GM12865 (cell line): Measurements from ENCODE around the gene MAS1.
A peak's percentile ranks its signal among the peaks of the same experiment; 100 is the strongest.
"Not testable (repeated sequence)": the region's sequence is repeated elsewhere in the genome, so short reads cannot be mapped to it uniquely, and the experiment has no call there.

Experiments used
- DNase-seq: peaks from one replicate; pipeline ENCODE4 v3.0.0; 2010; ENCODE audit warnings: low read depth
- H3K4me3 ChIP-seq: 2 replicates; pipeline ENCODE4 v1.5.1; 2011; ENCODE audit warnings: mild to moderate bottlenecking, low read depth, low read length, control low read depth
- TF ChIP-seq, protein P1 (sequence below): IDR thresholded peaks from 2 replicates; pipeline ENCODE4 v1.5.1; 2011; ENCODE audit warnings: low read length, control low read depth, low read depth, inconsistent platforms; ENCODE audit not compliant: insufficient read depth; ENCODE audit errors: missing control alignments

Gene MAS1

DNA sequence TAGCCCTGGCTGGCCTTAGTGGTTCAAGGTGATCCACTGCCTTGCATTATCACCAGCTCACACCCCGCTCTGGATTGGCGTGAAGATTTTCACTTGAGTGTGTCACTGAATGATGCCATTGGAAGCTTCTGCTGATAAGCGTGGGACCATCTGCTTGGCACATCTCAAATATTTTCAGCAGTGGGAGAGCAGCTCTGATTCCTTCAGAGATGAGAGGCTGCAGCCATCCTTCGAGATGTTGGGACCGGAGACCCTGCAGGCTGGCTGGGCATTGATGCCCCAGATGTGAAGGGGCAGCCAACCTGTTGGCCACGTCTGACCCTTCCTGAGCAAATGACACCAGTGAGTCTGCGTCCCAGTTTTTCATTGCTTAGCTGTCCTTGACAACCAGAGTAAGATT, at the start of gene MAS1:
Gene MAS1, plus strand, starts transcription at position 197 of the 400 bp plus-strand sequence. CDS start 15,968 bp downstream, outside the sequence.
- TF ChIP-seq, protein P1, sequence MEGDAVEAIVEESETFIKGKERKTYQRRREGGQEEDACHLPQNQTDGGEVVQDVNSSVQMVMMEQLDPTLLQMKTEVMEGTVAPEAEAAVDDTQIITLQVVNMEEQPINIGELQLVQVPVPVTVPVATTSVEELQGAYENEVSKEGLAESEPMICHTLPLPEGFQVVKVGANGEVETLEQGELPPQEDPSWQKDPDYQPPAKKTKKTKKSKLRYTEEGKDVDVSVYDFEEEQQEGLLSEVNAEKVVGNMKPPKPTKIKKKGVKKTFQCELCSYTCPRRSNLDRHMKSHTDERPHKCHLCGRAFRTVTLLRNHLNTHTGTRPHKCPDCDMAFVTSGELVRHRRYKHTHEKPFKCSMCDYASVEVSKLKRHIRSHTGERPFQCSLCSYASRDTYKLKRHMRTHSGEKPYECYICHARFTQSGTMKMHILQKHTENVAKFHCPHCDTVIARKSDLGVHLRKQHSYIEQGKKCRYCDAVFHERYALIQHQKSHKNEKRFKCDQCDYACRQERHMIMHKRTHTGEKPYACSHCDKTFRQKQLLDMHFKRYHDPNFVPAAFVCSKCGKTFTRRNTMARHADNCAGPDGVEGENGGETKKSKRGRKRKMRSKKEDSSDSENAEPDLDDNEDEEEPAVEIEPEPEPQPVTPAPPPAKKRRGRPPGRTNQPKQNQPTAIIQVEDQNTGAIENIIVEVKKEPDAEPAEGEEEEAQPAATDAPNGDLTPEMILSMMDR: no peak
- DNase-seq: no peak
- H3K4me3 ChIP-seq: no peak within 1 kb of the TSS

DNA sequence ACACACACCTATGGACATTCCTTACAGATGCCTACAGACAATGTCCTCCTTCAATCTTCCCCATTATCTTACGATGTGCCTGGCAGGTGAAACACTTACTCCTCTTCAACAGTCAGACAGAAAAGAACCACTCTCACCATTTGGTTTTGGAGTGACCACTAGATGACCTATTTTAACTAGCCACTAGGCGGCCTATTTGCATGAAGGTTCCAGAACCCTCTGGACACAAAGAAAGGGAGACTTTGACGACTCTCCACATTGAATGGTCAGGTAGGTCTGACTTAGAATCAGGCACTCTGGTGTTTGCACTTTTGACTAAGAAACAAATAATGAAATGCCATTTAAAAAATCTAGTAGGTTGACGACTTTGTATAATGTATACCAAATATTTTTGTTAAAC, 48.8 kb upstream of the MAS1 start:
- H3K4me3 ChIP-seq: no peak overlapping the region
- DNase-seq: peak; percentile 26
- TF ChIP-seq, protein P1: no peak

DNA sequence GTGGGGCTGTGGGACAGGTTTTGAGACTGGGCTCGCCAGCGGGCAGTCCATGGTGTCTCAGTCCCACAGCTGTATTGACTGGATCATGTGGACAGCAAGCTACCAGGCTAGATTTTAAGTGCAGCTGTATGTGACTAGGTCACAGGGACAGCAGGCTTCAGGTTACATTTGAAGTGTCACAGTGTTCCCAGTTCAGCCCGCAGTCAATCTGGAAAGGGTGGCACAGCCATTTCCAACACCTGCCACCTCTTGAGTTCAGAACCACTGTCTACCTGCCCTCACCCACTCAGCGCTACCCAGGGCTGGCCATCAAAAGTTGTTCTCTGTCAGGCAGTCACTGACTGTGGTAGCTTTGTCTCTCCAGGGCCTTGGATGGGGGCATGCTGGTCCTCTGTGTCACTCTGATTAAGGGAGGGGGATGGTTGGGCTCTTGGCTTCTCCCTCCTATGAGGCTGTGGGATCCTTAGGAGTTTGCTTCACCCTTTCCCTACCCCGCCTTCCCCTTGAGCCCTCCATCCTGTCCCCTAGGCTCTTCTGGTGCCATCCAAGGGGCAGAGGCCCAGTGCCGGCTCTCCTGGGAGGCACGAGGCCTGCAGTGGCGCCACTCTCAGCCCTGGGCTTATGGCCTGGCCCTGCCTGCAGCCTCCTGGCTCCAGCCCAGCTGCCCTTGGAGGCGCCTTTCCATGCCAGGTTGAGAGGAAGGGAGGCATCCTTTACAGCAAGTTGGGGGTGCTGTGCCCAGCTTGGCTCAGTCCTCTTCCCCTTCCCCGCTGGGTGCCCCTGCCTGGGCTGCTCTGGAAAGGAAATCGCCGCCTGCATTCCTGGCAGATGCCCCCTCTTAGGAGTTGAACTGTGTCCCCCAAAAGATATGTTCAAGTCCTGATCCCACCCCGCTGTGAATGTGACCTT, 45.8 kb upstream of the MAS1 start:
- TF ChIP-seq, protein P1: no peak
- DNase-seq: no peak

DNA sequence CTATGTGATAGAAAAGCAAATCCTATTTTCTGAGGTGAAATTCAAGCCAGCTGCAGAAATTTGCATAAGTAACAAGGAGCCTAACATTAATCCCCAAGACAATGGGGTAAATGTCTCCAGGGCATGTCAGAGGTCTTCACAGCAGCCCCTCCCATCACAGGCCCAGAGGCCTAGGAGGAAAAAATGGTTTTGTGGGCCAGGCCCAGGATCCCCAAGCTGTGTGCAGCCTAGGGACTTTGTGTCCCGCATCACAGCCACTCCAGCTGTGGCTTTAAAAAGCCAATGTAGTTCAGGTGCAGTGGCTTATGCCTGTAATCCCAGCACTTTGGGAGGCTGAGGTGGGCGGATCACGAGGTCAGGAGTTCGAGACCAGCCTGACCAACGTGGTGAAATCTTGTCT, 42.2 kb upstream of the MAS1 start:
- DNase-seq, H3K4me3 ChIP-seq: not testable (repeated sequence)

More for the DNA sequence above, 45.8 kb upstream of the MAS1 start:
- no peak overlapping the region for H3K4me3 ChIP-seq

DNA sequence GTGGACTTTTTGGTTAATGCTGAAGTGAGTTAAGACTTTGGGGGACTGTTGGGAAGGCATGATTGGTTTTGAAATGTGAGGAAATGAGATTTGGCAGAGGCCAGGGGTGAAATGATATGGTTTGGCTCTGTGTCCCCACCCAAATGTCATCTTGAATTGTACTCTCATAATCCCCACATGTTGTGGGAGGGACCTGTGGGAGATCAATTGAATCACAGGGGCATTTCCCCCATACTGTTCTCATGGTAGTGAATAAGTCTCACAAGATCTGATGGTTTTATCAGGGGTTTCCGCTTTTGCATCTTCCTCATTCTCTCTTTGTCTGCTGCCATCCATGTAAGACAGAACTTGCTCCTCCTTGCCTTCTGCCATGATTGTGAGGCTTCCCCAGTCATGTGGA, 40.9 kb upstream of the MAS1 start:
- not testable (repeated sequence) for H3K4me3 ChIP-seq, DNase-seq

DNA sequence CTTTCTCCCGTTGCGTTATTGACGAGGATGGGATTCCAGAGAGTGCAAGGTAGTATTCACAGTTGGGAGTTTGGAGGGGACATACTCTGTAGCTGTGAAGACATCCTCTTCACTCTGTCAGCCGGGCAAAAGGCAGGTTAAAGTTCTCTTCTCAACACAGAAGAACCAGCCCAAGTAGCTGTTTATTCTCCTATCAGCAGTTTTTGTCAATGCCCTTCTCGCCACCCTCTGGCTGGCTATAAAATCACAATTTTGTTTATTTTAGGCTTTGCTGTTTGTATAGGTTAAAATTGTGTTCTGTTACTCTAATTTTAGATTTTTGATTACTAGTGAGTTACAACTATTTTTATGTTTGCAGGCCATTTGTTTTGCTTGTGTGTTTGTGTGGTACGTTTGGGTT, 37.9 kb upstream of the MAS1 start:
- H3K4me3 ChIP-seq: no peak overlapping the region
- TF ChIP-seq, protein P1: peak; percentile 29
- peak; percentile 18 for DNase-seq

DNA sequence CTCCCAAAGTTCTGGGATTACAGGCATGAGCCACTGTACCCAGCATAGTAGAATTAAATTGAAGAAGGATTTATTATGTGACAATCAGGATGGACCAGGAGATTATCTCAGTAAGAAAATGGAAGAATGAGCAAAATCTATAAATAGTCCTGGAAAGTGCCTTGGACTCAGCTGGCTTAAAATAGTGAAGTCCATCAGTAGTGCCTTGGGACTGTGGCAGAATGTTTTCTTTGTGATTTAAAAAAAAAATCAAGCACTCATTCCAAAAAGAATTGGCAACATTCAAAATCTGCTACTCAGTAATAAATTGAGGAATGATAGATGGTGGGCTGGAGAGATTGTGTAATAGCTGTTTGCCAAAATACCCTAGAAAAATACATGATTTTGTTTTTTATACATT, 37.0 kb upstream of the MAS1 start:
- no peak for DNase-seq
- TF ChIP-seq, protein P1: no peak
- no peak overlapping the region for H3K4me3 ChIP-seq

DNA sequence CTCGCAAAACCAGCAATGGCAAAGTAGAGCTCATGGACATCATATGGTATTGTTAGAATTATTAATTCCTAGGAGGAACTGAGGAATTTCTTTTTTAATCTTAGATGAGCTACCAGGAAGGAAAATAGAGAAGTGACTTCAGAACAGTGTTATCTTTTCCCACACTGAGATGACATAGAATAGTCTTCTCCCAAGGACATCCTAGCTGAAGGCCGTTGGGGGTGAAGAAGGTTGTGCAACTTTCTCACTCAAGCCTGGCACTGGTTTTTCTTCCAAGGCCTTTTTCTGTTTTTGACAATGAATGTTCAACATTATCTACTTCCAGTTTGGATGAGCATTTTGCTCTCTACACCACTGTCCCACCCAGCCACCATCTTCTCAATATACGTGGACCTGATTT, 35.8 kb upstream of the MAS1 start:
- TF ChIP-seq, protein P1: no peak
- no peak for DNase-seq

More for the DNA sequence above, 35.8 kb upstream of the MAS1 start:
- H3K4me3 ChIP-seq: no peak overlapping the region
